Endothelial cell (in vitro differentiated cells): ENCODE measurements around the gene PPP1R14B. TPM values are rescaled to one million over a fixed set of nuclear protein-coding genes. Genes with fewer than 3 reads are reported as not detected.

Source experiments
- DNase-seq: peaks from one replicate; pipeline ENCODE4 v3.0.0; 2021; ENCODE audit warnings: low spot score
- H3K27ac Mint-ChIP-seq: one replicate; pipeline ENCODE4 v1.8.0; 2021; ENCODE audit warnings: mixed read lengths, inconsistent platforms; ENCODE audit not compliant: unreplicated experiment
- H3K27me3 Mint-ChIP-seq: one replicate; pipeline ENCODE4 v1.8.0; 2021; ENCODE audit warnings: mild to moderate bottlenecking, moderate library complexity, mixed read lengths, inconsistent platforms; ENCODE audit not compliant: unreplicated experiment
- H3K36me3 Mint-ChIP-seq: one replicate; pipeline ENCODE4 v1.8.0; 2021; ENCODE audit warnings: mild to moderate bottlenecking, low read depth, mixed read lengths, inconsistent platforms; ENCODE audit not compliant: unreplicated experiment
- H3K4me1 Mint-ChIP-seq: one replicate; pipeline ENCODE4 v1.8.0; 2021; ENCODE audit warnings: mild to moderate bottlenecking, mixed read lengths, inconsistent platforms; ENCODE audit not compliant: unreplicated experiment
- H3K4me3 Mint-ChIP-seq: one replicate; pipeline ENCODE4 v1.8.0; 2021; ENCODE audit warnings: mild to moderate bottlenecking, mixed read lengths, inconsistent platforms; ENCODE audit not compliant: unreplicated experiment
- H3K9me3 Mint-ChIP-seq: one replicate; pipeline ENCODE4 v1.8.0; 2021; ENCODE audit warnings: mixed read lengths, inconsistent platforms; ENCODE audit not compliant: unreplicated experiment
- total RNA-seq: library from RNA; stranded (reverse); fragmentation: NEBNext Ultra II Directional; extraction: Animal tissue kit (Norgen Biotek cat#: 25700); gene quantifications from one replicate; pipeline ENCODE4 v1.2.1, GENCODE V29; 2021; ENCODE audit not compliant: unreplicated experiment
- TF ChIP-seq, protein P1 (sequence below): fragments of 200-600 bp; sonication (generic); IDR thresholded peaks from one replicate; pipeline ENCODE4 v1.5.0; 2021; ENCODE audit warnings: antibody characterized with exemption; ENCODE audit not compliant: unreplicated experiment

Gene PPP1R14B
- total RNA-seq, 1 donor from 2014 or later: 201 TPM

DNA sequence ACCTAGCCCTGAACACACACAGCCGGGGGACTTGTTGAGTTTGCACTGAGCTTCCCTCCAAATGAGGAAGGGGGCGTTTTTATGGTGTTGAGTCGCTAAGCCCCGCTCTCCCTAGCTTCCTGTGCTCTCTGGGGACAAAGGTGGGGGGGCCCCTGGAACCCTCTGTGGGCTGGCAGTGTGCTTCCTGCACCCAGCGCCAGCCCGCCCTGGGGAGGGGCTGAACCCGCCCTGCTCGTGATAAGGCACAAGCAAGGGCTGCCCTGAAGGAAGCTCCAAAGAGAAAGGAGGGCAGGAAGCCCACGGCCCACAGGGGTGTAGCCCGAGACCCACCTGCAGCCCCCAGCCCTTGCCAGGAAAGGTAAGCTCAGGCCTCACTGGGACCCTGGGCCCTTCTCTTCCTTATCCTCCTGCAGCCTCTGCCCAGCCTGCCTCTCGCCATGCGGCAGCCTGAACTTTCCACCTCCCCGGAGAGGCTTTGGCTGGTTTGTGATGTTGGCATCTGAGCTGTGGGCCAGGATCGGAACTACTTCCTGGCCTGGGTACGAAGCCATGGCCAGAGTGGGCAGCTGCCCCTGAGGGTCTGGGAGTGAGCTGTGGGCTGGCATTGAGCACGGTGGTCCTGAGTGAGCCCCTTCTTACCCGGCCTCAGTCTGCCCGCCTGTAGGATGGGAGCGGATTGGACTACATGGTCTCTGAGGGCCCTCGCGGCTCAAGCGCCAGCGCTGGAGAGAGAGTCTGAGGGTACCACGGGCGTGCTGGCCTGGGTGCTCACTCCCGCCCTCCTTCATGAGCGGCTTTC is 40.1 kb downstream of the PPP1R14B start, which contains the start of gene FERMT3:
Gene FERMT3, plus strand, starts transcription at position 265 of the 799 bp plus-strand sequence. CDS start 644 bp downstream, outside the sequence.
- TF ChIP-seq, protein P1, sequence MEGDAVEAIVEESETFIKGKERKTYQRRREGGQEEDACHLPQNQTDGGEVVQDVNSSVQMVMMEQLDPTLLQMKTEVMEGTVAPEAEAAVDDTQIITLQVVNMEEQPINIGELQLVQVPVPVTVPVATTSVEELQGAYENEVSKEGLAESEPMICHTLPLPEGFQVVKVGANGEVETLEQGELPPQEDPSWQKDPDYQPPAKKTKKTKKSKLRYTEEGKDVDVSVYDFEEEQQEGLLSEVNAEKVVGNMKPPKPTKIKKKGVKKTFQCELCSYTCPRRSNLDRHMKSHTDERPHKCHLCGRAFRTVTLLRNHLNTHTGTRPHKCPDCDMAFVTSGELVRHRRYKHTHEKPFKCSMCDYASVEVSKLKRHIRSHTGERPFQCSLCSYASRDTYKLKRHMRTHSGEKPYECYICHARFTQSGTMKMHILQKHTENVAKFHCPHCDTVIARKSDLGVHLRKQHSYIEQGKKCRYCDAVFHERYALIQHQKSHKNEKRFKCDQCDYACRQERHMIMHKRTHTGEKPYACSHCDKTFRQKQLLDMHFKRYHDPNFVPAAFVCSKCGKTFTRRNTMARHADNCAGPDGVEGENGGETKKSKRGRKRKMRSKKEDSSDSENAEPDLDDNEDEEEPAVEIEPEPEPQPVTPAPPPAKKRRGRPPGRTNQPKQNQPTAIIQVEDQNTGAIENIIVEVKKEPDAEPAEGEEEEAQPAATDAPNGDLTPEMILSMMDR: no peak
- H3K27ac Mint-ChIP-seq: peak within 1 kb of the TSS; percentile 64
- peaks cover 6% of the 10 kb centered on the region for H3K27me3 Mint-ChIP-seq
- DNase-seq: no peak
- peaks cover 33% of the 10 kb centered on the region for H3K4me1 Mint-ChIP-seq
- H3K36me3 Mint-ChIP-seq: peaks cover 20% of the 10 kb centered on the region
- no peaks in the 10 kb centered on the region for H3K9me3 Mint-ChIP-seq
- H3K4me3 Mint-ChIP-seq: no peak within 1 kb of the TSS

DNA sequence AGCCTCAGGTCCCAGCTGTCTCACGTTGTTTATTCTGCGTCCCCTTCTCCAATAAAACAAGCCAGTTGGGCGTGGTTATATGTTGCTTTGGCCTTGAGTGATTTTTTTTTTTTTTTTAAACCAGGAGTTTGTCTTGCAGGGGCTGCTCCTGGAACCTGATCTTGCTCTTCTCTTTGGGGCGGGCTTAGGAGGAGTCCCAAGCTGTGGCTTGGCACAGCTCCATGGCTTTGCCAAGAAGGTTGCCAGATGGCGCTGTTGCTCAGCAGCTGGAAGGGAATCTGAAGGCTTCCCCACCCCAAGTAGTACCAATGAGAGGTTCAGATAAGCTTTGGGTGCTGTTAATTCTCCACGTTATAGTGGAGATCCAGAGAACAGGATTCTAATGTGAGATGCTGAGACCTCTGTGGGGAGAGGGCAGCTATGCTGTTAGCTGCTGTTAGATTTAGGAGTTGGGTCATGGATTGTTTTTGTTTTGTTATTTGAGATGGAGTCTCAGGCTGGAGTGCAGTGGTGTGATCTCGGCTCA is 42.2 kb downstream of the PPP1R14B start:
- H3K36me3 Mint-ChIP-seq: peaks cover 35% of the 10 kb centered on the region
- H3K4me3 Mint-ChIP-seq: no peak overlapping the region
- peaks cover 7% of the 10 kb centered on the region for H3K27me3 Mint-ChIP-seq
- peak; percentile 64 for DNase-seq
- TF ChIP-seq, protein P1: peak; percentile 31
- peak overlapping the region; percentile 54 for H3K27ac Mint-ChIP-seq
- no peaks in the 10 kb centered on the region for H3K9me3 Mint-ChIP-seq
- peaks cover 33% of the 10 kb centered on the region for H3K4me1 Mint-ChIP-seq

DNA sequence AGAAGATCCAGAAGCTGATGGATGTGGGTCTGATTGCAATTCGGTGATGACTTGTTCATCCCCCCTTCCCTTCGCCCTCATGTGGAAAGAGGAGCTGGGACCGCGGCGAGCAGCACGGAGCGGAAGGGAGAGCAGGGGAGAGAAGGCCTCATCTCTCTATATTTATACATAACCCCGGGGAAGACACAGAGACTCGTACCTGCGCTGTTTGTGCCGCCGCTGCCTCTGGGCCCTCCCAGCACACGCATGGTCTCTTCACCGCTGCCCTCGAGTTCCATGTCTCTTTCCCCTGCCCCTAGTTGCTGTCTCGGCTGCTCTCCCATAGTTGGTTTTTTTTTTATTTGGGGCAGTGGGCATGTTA is 42.7 kb downstream of the PPP1R14B start:
- Mint-ChIP-seq H3K36me3 (peaks cover 35% of the 10 kb centered on the region), H3K27me3 (peaks cover 7% of the 10 kb centered on the region), H3K4me3 (no peak overlapping the region), H3K4me1 (peaks cover 33% of the 10 kb centered on the region), H3K9me3 (no peaks in the 10 kb centered on the region), H3K27ac (peak overlapping the region; percentile 55)
- DNase-seq: no peak
- TF ChIP-seq, protein P1: no peak

DNA sequence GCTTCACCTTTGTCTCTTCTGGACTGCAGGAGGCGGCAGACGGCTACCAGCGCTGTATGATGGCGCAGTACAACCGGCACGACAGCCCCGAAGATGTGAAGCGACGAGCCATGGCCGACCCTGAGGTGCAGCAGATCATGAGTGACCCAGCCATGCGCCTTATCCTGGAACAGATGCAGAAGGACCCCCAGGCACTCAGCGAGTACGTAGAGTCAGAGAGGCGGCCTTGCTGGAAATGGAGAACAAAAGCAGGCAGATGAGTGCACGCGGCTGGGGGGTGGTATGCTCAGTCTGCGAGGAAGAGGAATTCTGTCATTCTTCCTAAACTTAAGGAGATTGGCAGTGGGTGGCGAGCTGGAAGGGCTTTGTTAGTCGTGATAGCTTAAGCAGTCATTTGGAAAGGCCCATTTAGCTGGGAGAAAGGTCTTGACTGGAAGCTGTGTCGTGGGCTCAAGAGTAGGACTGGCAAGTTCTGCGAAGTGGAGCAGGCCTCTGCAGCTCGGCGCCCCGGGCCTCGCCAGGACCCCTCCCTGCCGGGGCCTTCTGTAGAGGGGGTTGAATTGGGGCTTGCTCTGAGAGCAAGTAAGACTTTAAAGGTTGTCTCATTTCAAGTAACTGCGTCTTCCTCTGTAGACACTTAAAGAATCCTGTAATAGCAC is 43.2 kb downstream of the PPP1R14B start:
- Mint-ChIP-seq H3K9me3 (no peaks in the 10 kb centered on the region), H3K4me3 (peak overlapping the region; percentile 78), H3K27ac (peak overlapping the region; percentile 55), H3K4me1 (peaks cover 33% of the 10 kb centered on the region), H3K27me3 (peaks cover 7% of the 10 kb centered on the region), H3K36me3 (peaks cover 35% of the 10 kb centered on the region)
- TF ChIP-seq, protein P1: no peak
- no peak for DNase-seq
